ENCODE measurements around the gene ADAMTS2.

The ADAMTS2 gene

GRCh38 chr5:179150011-179150410 lies 195.2 kb downstream of the ADAMTS2 start:
- FAIRE-seq (no peak), DNase-seq (ENCODE audit: insufficient read length, low spot score) (no peak)
- TF ChIP-seq CTCF (IDR thresholded peaks at IDR 0.05; ENCODE audit: insufficient read depth, missing control alignments): no peak

GRCh38 chr5:179149278-179149677 lies 196.0 kb downstream of the ADAMTS2 start:
- DNase-seq (ENCODE audit: insufficient read length, low spot score) (no peak), FAIRE-seq (no peak)
- TF ChIP-seq CTCF (IDR thresholded peaks at IDR 0.05; ENCODE audit: insufficient read depth, missing control alignments): no peak

- TF ChIP-seq CTCF (IDR thresholded peaks at IDR 0.05; ENCODE audit: insufficient read depth, missing control alignments): no peak
- FAIRE-seq (no peak), DNase-seq (ENCODE audit: insufficient read length, low spot score) (no peak)
These were observed 196.5 kb downstream of the ADAMTS2 start for GRCh38 chr5:179148703-179149170.

- DNase-seq (ENCODE audit: insufficient read length, low spot score) (no peak), FAIRE-seq (no peak)
- TF ChIP-seq CTCF (IDR thresholded peaks at IDR 0.05; ENCODE audit: insufficient read depth, missing control alignments): no peak
These were observed 197.1 kb downstream of the ADAMTS2 start for GRCh38 chr5:179147991-179148702.

GRCh38 chr5:179146277-179146676 lies 199.0 kb downstream of the ADAMTS2 start:
- no peak for TF ChIP-seq CTCF (IDR thresholded peaks at IDR 0.05; ENCODE audit: insufficient read depth, missing control alignments)
- DNase-seq (ENCODE audit: insufficient read length, low spot score) (no peak), FAIRE-seq (no peak)

- FAIRE-seq: no peak
- no peak for DNase-seq (ENCODE audit: insufficient read length, low spot score)
- TF ChIP-seq CTCF (IDR thresholded peaks at IDR 0.05; ENCODE audit: insufficient read depth, missing control alignments): no peak
These were observed 201.8 kb downstream of the ADAMTS2 start for GRCh38 chr5:179143446-179143845.

GRCh38 chr5:179142434-179143198 lies 202.6 kb downstream of the ADAMTS2 start:
- FAIRE-seq: no peak
- no peak for DNase-seq (ENCODE audit: insufficient read length, low spot score)
- no peak for TF ChIP-seq CTCF (IDR thresholded peaks at IDR 0.05; ENCODE audit: insufficient read depth, missing control alignments)
